NCI-H748 (cell line): Measurements from ENCODE around the gene HTD2.
A peak's percentile ranks its signal among the peaks of the same experiment; 100 is the strongest.
"Not testable (repeated sequence)": the region's sequence is repeated elsewhere in the genome, so short reads cannot be mapped to it uniquely, and the experiment has no call there.

ENCODE experiments used
- DNase-seq: peaks from one replicate; lab custom pipeline; 2025; ENCODE audit not compliant: unreplicated experiment; lab: John Stamatoyannopoulos, UW

The HTD2 gene

DNA sequence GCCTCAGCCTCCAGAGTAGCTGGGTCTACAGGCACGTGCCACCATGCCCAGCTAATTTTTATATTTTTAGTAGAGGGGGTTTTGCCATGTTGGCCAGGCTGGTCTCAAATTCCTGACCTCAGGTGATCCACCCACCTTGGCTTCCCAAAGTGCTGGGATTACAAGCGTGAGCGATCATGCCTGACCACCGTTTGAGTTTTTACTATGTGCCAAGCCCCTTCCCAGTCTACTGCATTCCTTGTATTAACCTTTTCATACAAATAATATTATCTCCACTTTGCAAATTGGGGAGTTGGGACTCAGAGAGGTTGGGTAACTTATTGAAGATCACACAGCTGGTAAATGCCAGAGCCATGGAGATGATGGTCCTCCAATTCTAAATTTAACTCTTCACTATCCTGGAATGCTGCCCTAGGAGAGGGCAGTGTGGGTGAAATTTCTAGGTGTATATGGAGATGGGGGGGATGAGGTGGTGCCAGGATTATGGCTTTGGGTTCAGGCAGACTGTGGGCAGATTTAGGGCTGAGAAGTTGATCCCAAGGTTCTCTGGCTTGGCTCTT is 25.4 kb downstream of the HTD2 start:
- DNase-seq = no peak

DNA sequence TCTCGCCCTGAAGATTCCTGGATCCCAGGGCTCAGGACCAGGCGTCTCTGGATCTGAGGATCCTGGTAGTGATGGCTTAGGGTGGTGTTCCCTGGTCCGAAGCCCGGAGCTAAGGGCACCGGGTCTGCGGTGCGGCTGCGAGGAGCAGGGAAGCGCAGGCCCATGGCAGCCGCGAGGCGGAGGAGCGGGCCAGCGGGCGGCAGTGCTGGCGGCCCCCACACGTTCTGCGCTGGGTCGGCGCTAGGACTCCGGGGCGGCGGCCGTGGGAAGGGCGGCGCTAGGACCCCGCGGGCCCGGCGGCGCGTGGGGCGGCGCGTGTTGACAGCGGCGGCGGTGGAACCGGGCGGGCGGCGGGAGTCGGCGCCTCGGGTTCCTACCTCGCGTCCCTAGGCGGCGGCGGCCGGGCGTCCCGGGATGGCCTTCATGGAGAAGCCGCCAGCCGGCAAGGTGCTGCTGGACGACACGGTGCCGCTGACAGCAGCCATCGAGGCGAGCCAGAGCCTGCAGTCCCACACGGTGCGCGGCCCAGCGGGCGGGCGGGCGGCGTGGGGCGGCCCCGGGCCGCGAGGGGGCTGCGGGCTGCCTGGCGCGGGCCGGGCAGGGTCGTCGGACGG is 26.4 kb downstream of the HTD2 start, which contains the start of gene PXK:
PXK (plus strand) TSS at position 318 of the 614 bp plus-strand sequence; CDS start at position 415, 97 bp downstream.
- peak; percentile 69 for DNase-seq

DNA sequence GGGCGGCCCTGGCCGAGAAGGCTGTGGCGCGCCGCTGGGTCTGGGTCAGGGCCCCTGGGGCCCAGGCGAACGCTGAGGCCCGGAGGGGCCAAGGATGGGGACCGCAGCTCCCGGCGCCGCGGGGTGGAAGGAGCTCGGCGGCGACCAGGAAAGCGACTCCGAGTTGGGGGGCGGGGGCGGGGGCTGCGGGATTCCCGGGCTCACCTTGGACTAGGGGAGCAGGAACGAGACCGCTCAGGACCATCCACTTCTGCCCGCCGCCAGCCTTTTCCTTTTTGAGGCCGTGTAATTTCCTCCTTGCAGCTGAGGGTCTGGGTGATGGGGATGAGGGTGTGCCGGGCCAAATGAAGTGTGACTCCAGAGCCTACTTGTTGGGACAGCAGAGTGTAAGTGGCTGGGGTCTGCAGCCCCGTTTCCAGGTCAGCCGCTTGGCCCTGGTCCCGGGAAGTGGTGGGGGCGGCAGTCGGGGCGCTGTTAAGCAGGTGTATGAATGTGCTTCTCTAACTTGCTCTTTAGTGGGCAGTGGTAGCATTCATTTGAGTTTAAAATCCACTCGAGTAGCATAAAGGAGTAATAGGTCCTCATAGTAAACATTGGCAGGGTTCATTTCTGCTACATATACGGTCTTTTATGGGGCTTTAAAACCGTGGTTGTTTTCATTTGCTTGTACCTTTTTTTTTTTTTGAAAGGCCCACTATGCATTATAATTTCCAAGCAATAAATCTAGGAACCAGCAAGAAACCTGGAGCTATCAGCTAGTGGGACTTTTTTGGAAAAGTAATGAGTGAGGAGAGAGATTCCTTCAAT is 27.1 kb downstream of the HTD2 start:
- peak; percentile 27 for DNase-seq

GRCh38 chr3:58334013-58334321 is 27.6 kb downstream of the HTD2 start:
- no peak for DNase-seq

GRCh38 chr3:58334506-58334884 is 28.2 kb downstream of the HTD2 start:
- DNase-seq = no peak

DNA sequence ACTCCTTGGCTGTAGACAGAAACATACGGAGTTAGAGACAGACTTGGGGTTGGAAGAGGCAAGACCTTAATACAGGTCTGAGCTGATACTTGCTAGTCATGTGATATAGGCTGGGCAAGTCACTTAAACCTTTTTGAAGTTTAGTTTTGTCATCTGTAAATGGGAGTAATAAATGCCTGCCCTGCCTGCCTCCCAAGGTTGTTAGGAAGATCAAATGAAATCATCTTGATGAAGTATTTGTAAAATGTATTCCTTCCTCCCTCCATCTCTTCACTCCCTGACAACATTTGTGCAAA is 29.3 kb downstream of the HTD2 start:
- DNase-seq = no peak

- DNase-seq = no peak
These were observed 30.0 kb downstream of the HTD2 start for GRCh38 chr3:58336135-58336882.

GRCh38 chr3:58337190-58337589 is 30.9 kb downstream of the HTD2 start:
- no peak for DNase-seq

DNA sequence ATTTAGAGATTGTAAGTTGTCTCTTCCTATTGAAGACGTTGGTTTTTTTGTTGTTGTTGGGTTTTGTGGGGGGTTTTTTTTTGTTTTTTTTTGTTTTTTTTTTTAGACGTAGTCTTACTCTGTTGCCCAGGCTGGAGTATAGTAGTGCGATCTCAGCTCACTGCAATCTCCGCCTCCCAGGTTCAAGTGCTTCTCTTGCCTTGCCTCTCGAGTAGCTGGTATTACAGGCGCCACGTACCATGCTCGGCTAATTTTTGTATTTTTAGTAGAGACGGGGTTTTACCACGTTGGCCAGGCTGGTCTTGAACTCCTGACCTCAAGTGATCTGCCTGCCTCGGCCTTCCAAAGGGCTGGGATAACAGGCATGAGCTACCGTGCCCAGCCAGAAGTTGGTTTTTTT is 32.8 kb downstream of the HTD2 start:
- DNase-seq = not testable (repeated sequence)

- DNase-seq = no peak
These were observed 34.4 kb downstream of the HTD2 start for GRCh38 chr3:58340594-58341244.

GRCh38 chr3:58341376-58341775 is 35.1 kb downstream of the HTD2 start:
- no peak for DNase-seq

- no peak for DNase-seq
These were observed 36.4 kb downstream of the HTD2 start for GRCh38 chr3:58342676-58343075.

- no peak for DNase-seq
These were observed 39.1 kb downstream of the HTD2 start for GRCh38 chr3:58345457-58345856.

DNA sequence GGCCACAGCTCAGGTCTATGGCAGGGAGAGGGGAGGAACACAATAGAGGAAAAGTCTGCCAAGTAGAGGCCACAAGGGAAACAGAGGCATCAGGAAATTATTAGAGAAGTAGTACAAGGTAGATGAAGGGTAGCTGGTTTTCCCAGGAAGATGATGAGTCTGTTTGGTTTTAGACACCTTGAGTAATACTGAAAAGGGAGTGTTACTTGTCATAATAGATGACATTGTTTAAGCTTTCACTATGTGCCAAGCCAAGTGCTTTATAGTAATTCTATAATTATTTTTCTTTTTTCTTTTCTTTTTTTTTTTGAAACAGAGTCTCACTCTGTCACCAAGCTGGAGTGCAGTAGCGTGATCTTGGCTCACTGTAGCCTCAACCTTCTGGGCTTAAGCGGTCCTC is 40.0 kb downstream of the HTD2 start:
- DNase-seq = no peak

DNA sequence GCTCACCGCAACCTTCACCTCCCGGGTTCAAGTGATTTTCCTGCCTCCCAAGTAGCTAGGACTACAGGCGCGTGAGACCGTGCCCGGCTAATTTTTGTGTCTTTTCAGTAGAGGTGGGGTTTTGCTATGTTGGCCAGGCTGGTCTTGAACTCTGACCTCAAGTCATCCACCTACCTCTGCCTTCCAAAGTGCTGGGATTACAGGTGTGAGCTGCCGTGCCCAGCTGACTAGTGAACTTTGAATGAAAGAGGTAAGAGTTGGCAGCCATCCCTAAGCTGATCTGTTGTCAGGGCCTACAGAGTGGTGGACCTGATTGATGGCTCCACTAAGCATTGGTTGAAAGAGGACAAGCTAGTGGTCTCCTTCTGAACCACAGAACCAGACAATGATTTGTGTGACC is 41.7 kb downstream of the HTD2 start:
- no peak for DNase-seq

- DNase-seq = no peak
These were observed 43.7 kb downstream of the HTD2 start for GRCh38 chr3:58349792-58350626.

- no peak for DNase-seq
These were observed 44.3 kb downstream of the HTD2 start for GRCh38 chr3:58350627-58351013.

- DNase-seq = peak; percentile 1
These were observed 45.6 kb downstream of the HTD2 start for GRCh38 chr3:58351920-58352319.

DNA sequence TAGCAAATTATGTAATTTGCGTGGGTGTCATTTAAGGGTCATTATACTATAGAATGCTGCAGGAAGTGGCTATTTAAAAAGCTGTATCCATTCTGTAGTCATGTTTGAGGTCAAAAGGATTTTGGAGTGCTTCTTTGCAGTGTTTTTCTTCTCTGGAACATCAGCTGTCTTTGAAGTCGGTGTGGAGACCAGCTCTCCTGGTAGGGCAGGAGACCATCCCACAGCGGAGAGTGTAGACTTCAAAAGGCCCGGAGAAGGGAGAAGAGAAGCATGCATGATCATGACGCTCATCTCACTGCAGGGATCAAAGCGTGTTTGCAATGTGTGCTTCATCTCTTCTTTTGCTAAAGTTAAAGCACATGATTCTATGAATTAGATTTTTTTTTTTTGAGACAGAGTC is 46.3 kb downstream of the HTD2 start:
- DNase-seq = no peak

DNA sequence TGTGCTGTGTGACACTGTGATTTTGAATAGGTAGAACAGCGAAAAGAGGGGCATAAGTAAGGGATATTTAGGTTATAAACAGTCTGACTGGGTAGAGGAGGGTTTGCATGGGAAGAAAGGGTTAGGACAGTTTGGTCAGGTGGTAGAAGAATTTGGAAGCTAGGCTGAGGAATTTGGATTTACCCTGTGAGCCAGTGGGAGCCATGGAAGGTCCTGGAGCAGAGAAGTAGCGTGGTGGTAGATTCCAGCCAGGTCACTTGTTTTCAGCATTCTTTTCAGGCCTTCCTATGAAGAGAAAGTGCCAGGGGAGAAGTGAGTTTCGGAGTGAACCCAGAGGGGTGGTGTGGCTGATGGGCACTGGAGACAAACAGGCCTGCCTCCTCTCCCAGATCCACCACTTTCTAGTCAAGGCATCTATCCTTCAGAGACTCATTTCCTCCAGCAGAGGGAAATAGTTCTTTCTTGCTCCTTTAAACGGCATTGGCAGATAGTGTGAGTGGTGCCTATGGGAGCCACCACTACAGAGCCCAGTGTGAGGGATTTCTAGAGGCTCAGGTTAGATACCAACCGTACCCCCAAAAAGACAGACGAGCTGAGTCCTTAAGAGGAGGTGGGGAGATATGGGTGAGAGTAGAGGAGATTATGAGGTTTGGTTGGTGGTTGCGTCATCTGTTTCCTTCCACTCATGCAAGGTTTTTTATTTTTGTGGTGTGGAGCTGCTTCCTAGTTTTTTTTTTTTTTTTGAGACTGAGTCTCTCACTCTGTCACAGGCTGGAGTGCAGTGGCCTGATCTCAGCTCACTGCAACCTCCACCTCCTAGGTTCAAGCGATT is 47.6 kb downstream of the HTD2 start:
- DNase-seq = no peak
